ENCODE results near the gene S100A11. TPM values are rescaled to one million over a fixed set of nuclear protein-coding genes. Genes with fewer than 3 reads are reported as not detected.

The S100A11 gene
- total and polyA plus RNA-seq, 9 of the 15 experiments (the other 6 are each of a cell fraction or from before 2014, with no cell fraction given) = 131 to 808 (median 235) TPM

- TF ChIP-seq ZNF740 (CRISPR knock-in tag; IDR thresholded peaks at IDR 0.05) = no peak
- no peak for TF ChIP-seq ZNF740 (tag; IDR thresholded peaks at IDR 0.05)
- TF ChIP-seq, protein P1, sequence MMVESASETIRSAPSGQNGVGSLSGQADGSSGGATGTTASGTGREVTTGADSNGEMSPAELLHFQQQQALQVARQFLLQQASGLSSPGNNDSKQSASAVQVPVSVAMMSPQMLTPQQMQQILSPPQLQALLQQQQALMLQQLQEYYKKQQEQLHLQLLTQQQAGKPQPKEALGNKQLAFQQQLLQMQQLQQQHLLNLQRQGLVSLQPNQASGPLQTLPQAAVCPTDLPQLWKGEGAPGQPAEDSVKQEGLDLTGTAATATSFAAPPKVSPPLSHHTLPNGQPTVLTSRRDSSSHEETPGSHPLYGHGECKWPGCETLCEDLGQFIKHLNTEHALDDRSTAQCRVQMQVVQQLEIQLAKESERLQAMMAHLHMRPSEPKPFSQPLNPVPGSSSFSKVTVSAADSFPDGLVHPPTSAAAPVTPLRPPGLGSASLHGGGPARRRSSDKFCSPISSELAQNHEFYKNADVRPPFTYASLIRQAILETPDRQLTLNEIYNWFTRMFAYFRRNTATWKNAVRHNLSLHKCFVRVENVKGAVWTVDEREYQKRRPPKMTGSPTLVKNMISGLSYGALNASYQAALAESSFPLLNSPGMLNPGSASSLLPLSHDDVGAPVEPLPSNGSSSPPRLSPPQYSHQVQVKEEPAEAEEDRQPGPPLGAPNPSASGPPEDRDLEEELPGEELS (CRISPR knock-in tag; IDR thresholded peaks at IDR 0.05; ENCODE audit: borderline replicate concordance) = peak; percentile 74; the same call in 1 of the 2 replicates
- TF ChIP-seq NUFIP1 (IDR thresholded peaks at IDR 0.05; ENCODE audit: partially characterized antibody) = no peak
- no peak for TF ChIP-seq BDP1 (IDR thresholded peaks at IDR 0.05; ENCODE audit: insufficient read depth, insufficient read length)
- no peak for TF ChIP-seq BMI1 (IDR thresholded peaks at IDR 0.05; ENCODE audit: low read length)
- no peak for TF ChIP-seq ZFP91 (CRISPR knock-in tag; IDR thresholded peaks at IDR 0.05)
- TF ChIP-seq MED1 (CRISPR knock-in tag; IDR thresholded peaks at IDR 0.05; ENCODE audit: borderline replicate concordance) = no peak
- TF ChIP-seq MCM2 (IDR thresholded peaks at IDR 0.05; ENCODE audit: low read depth) = no peak
- TF ChIP-seq CTBP1 (IDR thresholded peaks at IDR 0.05; ENCODE audit: borderline replicate concordance) = peak; percentile 93
- no peak for TF ChIP-seq POLR3A (IDR thresholded peaks at IDR 0.05; ENCODE audit: borderline replicate concordance, extremely low read depth, insufficient read depth, insufficient read length)
- TF ChIP-seq IRF9 (tag; IDR thresholded peaks at IDR 0.05) = no peak
- TF ChIP-seq ZNF253 (CRISPR knock-in tag; conservative IDR thresholded peaks at IDR 0.05) = no peak
- no peak for TF ChIP-seq ZNF175 (CRISPR knock-in tag; IDR thresholded peaks at IDR 0.05; ENCODE audit: low read depth)
- TF ChIP-seq MCM5 (IDR thresholded peaks at IDR 0.05; ENCODE audit: low read depth) = no peak
- peak; percentile 85 for TF ChIP-seq AFF4 (CRISPR knock-in tag; IDR thresholded peaks at IDR 0.05)
- TF ChIP-seq CREB3 (tag; conservative IDR thresholded peaks at IDR 0.05; ENCODE audit: low read depth) = no peak
These were observed 11.1 kb upstream of the S100A11 start (continued) for GRCh38 chr1:152047730-152048415.
